OCI-LY1 (cell line): ENCODE data around the gene SPPL2B.

Experiments used
- EZH2 ChIP-seq: fragments of 200-600 bp; sonication (generic), shearing (Covaris generic); IDR thresholded peaks from 2 replicates; pipeline ENCODE4 v1.8.0; 2017; ENCODE audit warnings: borderline replicate concordance, mixed run types, mild to moderate bottlenecking, antibody characterized with exemption, low read length, moderate library complexity, mixed read lengths
- TF ChIP-seq, protein P1 (sequence below): fragments of 200-600 bp; sonication (generic), shearing (Covaris generic); IDR thresholded peaks from 2 replicates; pipeline ENCODE4 v1.5.1; 2017; ENCODE audit warnings: mild to moderate bottlenecking, antibody characterized with exemption, low read length, moderate library complexity, mixed read lengths

DNA sequence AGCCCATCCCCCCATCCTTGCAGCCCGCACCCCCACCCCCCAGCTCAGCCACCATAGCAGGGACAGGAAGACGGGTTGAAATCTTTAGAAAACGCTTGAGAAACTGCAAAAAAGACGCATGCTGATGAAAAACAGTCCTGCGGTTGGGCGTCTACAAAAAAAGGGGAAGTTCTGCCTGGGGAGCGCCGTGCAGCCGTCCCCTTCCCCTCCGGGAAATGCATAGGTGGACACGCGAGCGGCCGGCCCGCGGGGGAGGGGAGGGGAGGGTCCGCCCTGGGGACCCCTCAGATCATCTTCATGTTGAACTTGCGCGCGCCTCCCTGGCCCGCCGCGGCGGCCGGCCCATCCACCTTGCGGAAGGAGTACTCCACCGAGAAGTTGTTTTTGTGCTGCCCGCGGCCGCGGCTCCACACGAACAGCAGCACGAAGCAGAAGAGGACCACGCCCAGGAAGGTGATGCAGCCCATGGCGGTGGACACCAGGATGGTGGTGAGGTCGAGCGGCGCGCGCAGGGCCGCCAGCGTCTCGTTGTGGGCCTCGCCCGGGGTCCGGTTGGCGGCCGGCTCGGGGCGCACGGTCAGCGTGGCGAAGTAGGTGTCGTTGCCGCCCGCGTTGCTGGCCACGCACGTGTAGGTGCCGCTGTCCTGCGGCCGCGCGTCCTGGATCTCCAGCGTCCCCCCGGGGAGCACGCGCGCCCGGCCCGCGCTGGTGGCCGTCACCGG is 38.6 kb upstream of the SPPL2B start:
- TF ChIP-seq, protein P1, sequence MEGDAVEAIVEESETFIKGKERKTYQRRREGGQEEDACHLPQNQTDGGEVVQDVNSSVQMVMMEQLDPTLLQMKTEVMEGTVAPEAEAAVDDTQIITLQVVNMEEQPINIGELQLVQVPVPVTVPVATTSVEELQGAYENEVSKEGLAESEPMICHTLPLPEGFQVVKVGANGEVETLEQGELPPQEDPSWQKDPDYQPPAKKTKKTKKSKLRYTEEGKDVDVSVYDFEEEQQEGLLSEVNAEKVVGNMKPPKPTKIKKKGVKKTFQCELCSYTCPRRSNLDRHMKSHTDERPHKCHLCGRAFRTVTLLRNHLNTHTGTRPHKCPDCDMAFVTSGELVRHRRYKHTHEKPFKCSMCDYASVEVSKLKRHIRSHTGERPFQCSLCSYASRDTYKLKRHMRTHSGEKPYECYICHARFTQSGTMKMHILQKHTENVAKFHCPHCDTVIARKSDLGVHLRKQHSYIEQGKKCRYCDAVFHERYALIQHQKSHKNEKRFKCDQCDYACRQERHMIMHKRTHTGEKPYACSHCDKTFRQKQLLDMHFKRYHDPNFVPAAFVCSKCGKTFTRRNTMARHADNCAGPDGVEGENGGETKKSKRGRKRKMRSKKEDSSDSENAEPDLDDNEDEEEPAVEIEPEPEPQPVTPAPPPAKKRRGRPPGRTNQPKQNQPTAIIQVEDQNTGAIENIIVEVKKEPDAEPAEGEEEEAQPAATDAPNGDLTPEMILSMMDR, result no peak
- TF ChIP-seq EZH2, result no peak
